Measurements from ENCODE around the gene ADGRG6.
"Not testable (repeated sequence)": the region's sequence is repeated elsewhere in the genome, so short reads cannot be mapped to it uniquely, and the experiment has no call there.

Gene ADGRG6

GRCh38 chr6:142279350-142280180 lies 22.2 kb upstream of the ADGRG6 start:
- no peak overlapping the region for H3K4me3 ChIP-seq (ENCODE audit: low read length)
- no peak for TF ChIP-seq CTCF (conservative IDR thresholded peaks at IDR 0.05; ENCODE audit: low read length)
- DNase-seq (ENCODE audit: low read depth) = peak; percentile 64

GRCh38 chr6:142280265-142280664 lies 21.5 kb upstream of the ADGRG6 start:
- TF ChIP-seq CTCF (conservative IDR thresholded peaks at IDR 0.05; ENCODE audit: low read length) = no peak
- no peak for DNase-seq (ENCODE audit: low read depth)

GRCh38 chr6:142280927-142281326 lies 20.9 kb upstream of the ADGRG6 start:
- TF ChIP-seq CTCF (conservative IDR thresholded peaks at IDR 0.05; ENCODE audit: low read length) = no peak
- no peak overlapping the region for H3K4me3 ChIP-seq (ENCODE audit: low read length)
- no peak for DNase-seq (ENCODE audit: low read depth)

More at GRCh38 chr6:142280265-142280664, 21.5 kb upstream of the ADGRG6 start:
- H3K4me3 ChIP-seq (ENCODE audit: low read length) = no peak overlapping the region

GRCh38 chr6:142283138-142283537 lies 18.7 kb upstream of the ADGRG6 start:
- not testable (repeated sequence) for H3K4me3 ChIP-seq (ENCODE audit: low read length); DNase-seq (ENCODE audit: low read depth)

GRCh38 chr6:142284419-142284818 lies 17.4 kb upstream of the ADGRG6 start:
- DNase-seq (ENCODE audit: low read depth) = no peak
- TF ChIP-seq CTCF (conservative IDR thresholded peaks at IDR 0.05; ENCODE audit: low read length) = no peak
- no peak overlapping the region for H3K4me3 ChIP-seq (ENCODE audit: low read length)

- H3K4me3 ChIP-seq (ENCODE audit: low read length) = no peak overlapping the region
- TF ChIP-seq CTCF (conservative IDR thresholded peaks at IDR 0.05; ENCODE audit: low read length) = no peak
- DNase-seq (ENCODE audit: low read depth) = no peak
These were observed 16.3 kb upstream of the ADGRG6 start for GRCh38 chr6:142285235-142286087.

GRCh38 chr6:142286088-142286409 lies 15.8 kb upstream of the ADGRG6 start:
- no peak overlapping the region for H3K4me3 ChIP-seq (ENCODE audit: low read length)
- no peak for DNase-seq (ENCODE audit: low read depth)
- no peak for TF ChIP-seq CTCF (conservative IDR thresholded peaks at IDR 0.05; ENCODE audit: low read length)

All from AG10803 (cell line).